ENCODE measurements around the gene PRKCSH.
"Not testable (repeated sequence)": the region's sequence is repeated elsewhere in the genome, so short reads cannot be mapped to it uniquely, and the experiment has no call there.

The PRKCSH gene

DNA sequence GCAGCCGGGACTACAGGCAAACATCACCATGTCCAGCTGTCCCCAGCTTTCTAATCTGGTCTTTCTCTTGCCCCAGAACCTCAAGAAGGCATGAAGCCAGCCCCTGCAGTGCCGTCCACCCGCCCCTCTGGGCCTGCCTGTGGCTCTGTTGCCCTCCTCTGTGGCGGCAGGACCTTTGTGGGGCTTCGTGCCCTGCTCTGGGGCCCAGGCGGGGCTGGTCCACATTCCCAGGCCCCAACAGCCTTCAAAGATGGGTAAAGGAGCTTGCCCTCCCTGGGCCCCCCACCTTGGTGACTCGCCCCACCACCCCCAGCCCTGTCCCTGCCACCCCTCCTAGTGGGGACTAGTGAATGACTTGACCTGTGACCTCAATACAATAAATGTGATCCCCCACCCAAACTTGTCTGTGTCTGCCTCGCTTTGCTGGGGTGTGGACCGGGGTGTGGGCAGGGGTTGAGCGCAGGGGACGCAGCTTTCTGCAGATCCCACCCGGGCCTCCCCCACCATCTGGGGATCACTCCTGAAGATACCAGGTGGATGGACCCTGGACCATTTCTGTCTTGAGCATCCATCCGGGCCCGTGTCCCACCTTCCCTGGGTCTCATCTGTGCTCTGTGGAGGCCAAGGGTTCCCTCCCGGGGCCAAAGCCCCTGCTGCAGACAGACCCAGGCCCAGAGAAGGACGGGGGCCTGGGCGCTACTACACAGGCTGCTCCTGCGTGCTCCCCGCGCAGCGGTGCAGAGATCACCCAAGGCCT, 15.3 kb downstream of the PRKCSH start:
- TF ChIP-seq CTCF (IDR thresholded peaks at IDR 0.05; ENCODE audit: extremely low read depth, insufficient read depth, missing control alignments): no peak
- no peak for DNase-seq (ENCODE audit: low spot score)
- in situ Hi-C loops (cut with MboI; ENCODE audit: low pct_unique_long_range_greater_than_20kb, low sequenced_read_pairs, unreplicated experiment): no loop called here

GRCh38 chr19:11451327-11451870, 16.0 kb downstream of the PRKCSH start:
- DNase-seq (ENCODE audit: low spot score): no peak
- in situ Hi-C loops (cut with MboI; ENCODE audit: low pct_unique_long_range_greater_than_20kb, low sequenced_read_pairs, unreplicated experiment): no loop called here
- no peak for TF ChIP-seq CTCF (IDR thresholded peaks at IDR 0.05; ENCODE audit: extremely low read depth, insufficient read depth, missing control alignments)

- peak; percentile 87 for DNase-seq (ENCODE audit: low spot score)
- in situ Hi-C loops (cut with MboI; ENCODE audit: low pct_unique_long_range_greater_than_20kb, low sequenced_read_pairs, unreplicated experiment): no loop called here
- TF ChIP-seq CTCF (IDR thresholded peaks at IDR 0.05; ENCODE audit: extremely low read depth, insufficient read depth, missing control alignments): no peak
Measured at GRCh38 chr19:11451871-11452619, 16.6 kb downstream of the PRKCSH start.

DNA sequence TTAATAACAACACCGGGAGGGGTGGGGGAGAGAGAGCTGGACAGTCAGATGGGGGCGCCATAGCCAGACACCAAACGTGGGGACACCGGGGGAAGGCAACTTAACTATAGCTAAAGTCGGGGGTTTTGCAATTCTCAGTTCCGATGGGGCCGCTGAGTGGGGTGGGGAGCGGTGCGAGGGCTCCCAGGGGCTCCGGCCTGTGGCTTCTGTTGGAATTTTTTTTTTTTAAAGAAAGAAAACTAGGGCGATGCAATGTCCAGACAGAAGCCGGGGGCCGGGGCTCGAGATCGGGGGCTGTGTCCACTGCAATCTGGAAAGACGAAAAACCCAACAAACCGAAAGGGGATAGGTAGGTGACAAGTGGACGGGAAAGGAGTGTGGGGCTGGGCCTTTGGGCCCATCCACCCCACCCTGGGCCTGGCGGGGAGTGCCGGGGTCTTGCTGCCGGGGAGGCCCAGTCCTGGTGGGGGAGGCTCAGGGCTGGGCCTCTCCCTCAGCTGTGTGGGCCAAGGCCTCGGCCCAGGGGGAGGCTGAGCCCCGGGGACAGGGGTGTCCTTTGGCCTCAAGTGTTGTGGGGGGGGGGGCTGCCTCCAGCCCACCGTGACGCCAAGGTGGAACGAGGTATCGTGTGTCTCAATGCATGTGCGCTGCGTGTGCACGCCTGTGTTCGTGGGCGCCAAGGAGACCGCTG, 17.3 kb downstream of the PRKCSH start:
- in situ Hi-C loops (cut with MboI; ENCODE audit: low pct_unique_long_range_greater_than_20kb, low sequenced_read_pairs, unreplicated experiment): no loop called here
- TF ChIP-seq CTCF (IDR thresholded peaks at IDR 0.05; ENCODE audit: extremely low read depth, insufficient read depth, missing control alignments): peak; percentile 38
- DNase-seq (ENCODE audit: low spot score): no peak

DNA sequence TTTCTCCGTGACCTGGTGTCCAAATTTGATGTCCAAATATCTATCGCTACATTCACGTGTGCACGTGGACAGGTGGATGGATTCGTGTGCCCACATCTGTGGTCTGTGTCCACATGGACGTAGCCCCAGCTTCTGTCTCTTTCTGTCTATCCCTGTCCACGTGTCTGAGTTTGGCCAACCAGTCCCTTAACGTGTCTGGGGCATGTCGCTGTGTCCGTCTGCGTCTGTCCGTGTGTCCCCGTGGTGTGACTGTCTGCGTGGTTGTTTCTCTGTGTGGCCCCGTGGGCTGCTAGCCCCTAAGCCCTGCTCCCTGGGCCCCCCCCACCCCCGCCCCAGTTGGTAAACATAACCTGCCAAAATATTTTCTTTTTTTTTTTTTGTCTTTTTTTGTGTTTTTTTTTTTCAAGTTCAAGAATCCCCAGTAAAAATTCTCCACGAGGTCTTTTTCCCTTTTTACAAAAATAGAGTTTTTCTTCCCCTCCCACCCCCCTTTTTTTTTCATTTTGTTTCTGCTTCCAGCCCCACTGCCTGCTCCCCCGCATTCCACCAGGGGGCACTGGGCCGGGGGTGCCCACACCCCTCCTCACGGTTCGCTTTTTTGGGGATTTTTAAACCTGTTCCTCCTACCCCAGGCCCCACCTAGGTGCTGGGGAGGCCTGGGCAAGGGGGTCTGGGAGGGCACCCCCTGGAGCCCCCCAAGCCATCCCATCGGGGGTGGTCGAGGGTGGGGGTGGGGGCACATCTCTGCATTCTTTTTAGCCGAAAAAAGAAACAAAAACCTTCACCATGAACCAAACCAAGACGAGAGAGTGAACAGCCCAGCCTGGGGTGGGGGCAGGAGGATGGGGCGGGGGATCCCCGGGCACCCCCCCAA, 18.3 kb downstream of the PRKCSH start:
- peak; percentile 74 for DNase-seq (ENCODE audit: low spot score)
- in situ Hi-C loops (cut with MboI; ENCODE audit: low pct_unique_long_range_greater_than_20kb, low sequenced_read_pairs, unreplicated experiment): no loop called here
- peak; percentile 57 for TF ChIP-seq CTCF (IDR thresholded peaks at IDR 0.05; ENCODE audit: extremely low read depth, insufficient read depth, missing control alignments)

DNA sequence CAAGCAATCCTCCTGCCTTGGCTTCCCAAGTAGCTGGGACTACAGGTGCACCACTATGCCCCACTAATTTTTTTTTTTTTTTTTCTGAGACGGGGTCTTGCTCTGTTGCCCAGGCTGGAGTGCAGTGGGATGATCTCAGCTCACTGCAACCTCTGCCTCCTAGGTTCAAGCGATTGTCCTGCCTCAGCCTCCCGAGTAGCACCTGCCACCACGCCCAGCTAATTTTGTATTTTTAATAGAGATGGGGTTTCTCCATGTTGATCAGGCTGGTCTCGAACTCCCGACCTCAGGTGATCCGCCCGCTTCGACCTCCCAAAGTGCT, 19.8 kb downstream of the PRKCSH start:
- DNase-seq (ENCODE audit: low spot score): not testable (repeated sequence)

More for the DNA sequence above, 19.8 kb downstream of the PRKCSH start:
- in situ Hi-C loops (cut with MboI; ENCODE audit: low pct_unique_long_range_greater_than_20kb, low sequenced_read_pairs, unreplicated experiment): not testable (repeated sequence)
